Spleen (tissue), 11 donors: ENCODE measurements around the gene SLC6A13. TPM values are rescaled to one million over a fixed set of nuclear protein-coding genes. Genes with fewer than 3 reads are reported as not detected.
"Not testable (repeated sequence)": the region's sequence is repeated elsewhere in the genome, so short reads cannot be mapped to it uniquely, and the experiment has no call there.

ENCODE experiments used
- DNase-seq: peaks from one replicate; pipeline ENCODE4 v3.0.0-alpha.2; 2020
- H3K27ac ChIP-seq, 8 donors: fragments of 200-600 bp; sonication (generic) in 7 of 8; 1 replicate in 4 of 8; 2 replicates in 4 of 8; pipeline versions ENCODE4 v1.5.0 to v1.8.0; 2016 to 2021; ENCODE audit warnings: inconsistent platforms in 4 of 8, mild to moderate bottlenecking in 4 of 8, moderate library complexity in 1 of 8
- H3K27me3 ChIP-seq, 7 donors: fragments of 200-600 bp; sonication (generic) in 6 of 7; replicated peaks in 1 of 7; 1 replicate in 4 of 7; 2 replicates in 3 of 7; pipeline versions ENCODE4 v1.5.0 to v1.8.0; 2016 to 2021; ENCODE audit warnings: inconsistent platforms in 3 of 7, mild to moderate bottlenecking in 1 of 7
- H3K36me3 ChIP-seq, 6 donors: fragments of 200-600 bp; sonication (generic) in 5 of 6; 1 replicate in 4 of 6; 2 replicates in 2 of 6; pipeline versions ENCODE4 v1.5.0 to v1.8.0; 2016 to 2021; ENCODE audit warnings: inconsistent platforms in 2 of 6
- H3K4me1 ChIP-seq, 6 donors: fragments of 200-600 bp; sonication (generic) in 5 of 6; 1 replicate in 3 of 6; 2 replicates in 3 of 6; pipeline versions ENCODE4 v1.5.0 to v1.8.0; 2016 to 2021; ENCODE audit warnings: inconsistent platforms in 3 of 6
- H3K4me3 ChIP-seq, 8 donors: fragments of 200-600 bp; sonication (generic) in 7 of 8; 1 replicate in 4 of 8; 2 replicates in 4 of 8; pipeline versions ENCODE4 v1.5.0 to v1.8.0; 2016 to 2021; ENCODE audit warnings: inconsistent platforms in 4 of 8, mild to moderate bottlenecking in 4 of 8, moderate library complexity in 2 of 8
- H3K9me3 ChIP-seq, 8 donors: fragments of 200-600 bp; sonication (generic) in 7 of 8; 1 replicate in 4 of 8; 2 replicates in 4 of 8; pipeline versions ENCODE4 v1.5.0 to v1.8.0; 2016 to 2021; ENCODE audit warnings: inconsistent platforms in 4 of 8
- CTCF ChIP-seq, 11 experiments: fragments of 200-600 bp in 7 of 11; fragments of 450-650 bp in 4 of 11; sonication (generic) in 4 of 11; IDR thresholded peaks in 8 of 11; conservative IDR thresholded peaks in 3 of 11; 1 replicate in 7 of 11; 2 replicates in 4 of 11; pipeline versions ENCODE4 v1.4.0 to v1.8.0; 2016 to 2021; ENCODE audit warnings: antibody characterized with exemption in 11 of 11, inconsistent platforms in 4 of 11, mild to moderate bottlenecking in 1 of 11
- POLR2A ChIP-seq, 3 donors: fragments of 450-650 bp; IDR thresholded peaks; one replicate each; pipeline ENCODE4 v1.5.1; 2017; ENCODE audit warnings: antibody characterized with exemption in 3 of 3, mild to moderate bottlenecking in 1 of 3
- POLR2AphosphoS5 ChIP-seq, 3 donors: sonication (generic); formaldehyde crosslinking; IDR thresholded peaks; one replicate each; pipeline ENCODE4 v1.5.1; 2017; ENCODE audit warnings: antibody characterized with exemption in 3 of 3
- WGBS, 5 donors: extraction: QIAGEN DNeasy Blood & Tissue Kit in 3 of 5; methylation state at CpG; one replicate each; pipeline versions ENCODE4 v1.1.5 to v1.1.7; 2013 to 2018; 5-methylcytosine and 5-hydroxymethylcytosine counted together
- intact Hi-C: fragments of 100-400 bp; cut with DNase I; formaldehyde crosslinking; loops from one replicate; pipeline ENCODE4 v1.15.0; 2023; ENCODE audit warnings: low total_unique reads
- polyA plus RNA-seq, 3 donors: library from polyadenylated mRNA; stranded (reverse); fragments of 200-250 nt; gene quantifications; one replicate each; pipeline ENCODE4 v1.2.1, GENCODE V29; 2013
- total RNA-seq, 7 donors: library from RNA; depleted of rRNA in 3 of 7; stranded (reverse); fragments of >200 nt in 3 of 7; fragmentation: NEBNext Ultra II Directional in 4 of 7; extraction: Animal tissue kit (Norgen Biotek cat#: 25700) in 4 of 7; gene quantifications; one replicate each; pipeline versions ENCODE4 v1.1.0 to v1.2.1, GENCODE V29; 2016 to 2021
- donor health status: healthy with polysubstance abuse.
- donor health status: DM: no; HTN: no; CAD: no; lungs with moderate emphysema.
- donor health status: DM: no; HTN: no; CAD: no.
- donor health status: Bipolar disorder and iron deficiency.
- donor health status: healthy.
- donor health status: DM: no; HTN: no; CAD: no.
- donor health status: DM: yes; HTN: yes; CAD: no.

The SLC6A13 gene
- total and polyA plus RNA-seq, 10 donors = 0.22 to 1.7 (median 0.30) TPM; not detected in 5

- Histone ChIP-seq H3K4me1 (no peaks in the 10 kb centered on the region), H3K36me3 (no peaks in the 10 kb centered on the region), H3K27ac (no peak overlapping the region), H3K9me3 (peaks cover 4 to 36% (median 25%) of the 10 kb centered on the region in 8 donors), H3K27me3 (peaks cover 0 to 30% (median 0%) of the 10 kb centered on the region in 7 donors), H3K4me3 (no peak overlapping the region)
- TF ChIP-seq POLR2A (IDR thresholded peaks at IDR 0.05) (no peak), POLR2AphosphoS5 (IDR thresholded peaks at IDR 0.05) (no peak), CTCF (IDR thresholded peaks at IDR 0.05 in 8 of 11, conservative IDR thresholded peaks at IDR 0.05 in 3 of 11) (no peak)
- no peak for DNase-seq
- intact Hi-C loops = no loop called here
- WGBS, 5 donors = 65 to 86% (median 74%) methylated on average over 18 to 19 of the region's 19 CpGs
Measured at GRCh38 chr12:238736-239398, 23.8 kb downstream of the SLC6A13 start.

DNA sequence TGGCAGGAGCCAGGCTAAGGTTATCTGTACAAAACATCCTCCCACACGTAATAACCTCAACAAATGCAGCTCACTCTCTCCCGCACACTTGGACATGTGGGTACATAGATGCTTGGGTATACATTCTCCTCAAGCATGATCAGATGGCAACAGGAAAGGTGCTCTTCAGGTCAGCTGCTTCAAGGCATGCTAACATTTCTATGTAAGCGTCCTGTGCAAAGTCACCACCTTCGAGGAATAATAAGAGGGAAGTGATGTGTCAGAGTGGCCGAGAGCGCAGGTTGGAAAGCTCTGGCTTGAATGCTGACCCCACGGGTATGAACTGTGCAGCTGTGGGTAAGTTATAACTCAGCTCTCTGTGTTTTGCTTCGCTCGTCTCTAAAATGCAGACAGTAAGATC lies 24.5 kb downstream of the SLC6A13 start:
- 87 to 92% (median 90%) methylated on average over 9 of the region's 9 CpGs for WGBS, 5 donors
- no peak overlapping the region for H3K27ac ChIP-seq
- DNase-seq = no peak
- H3K4me3 ChIP-seq = no peak overlapping the region
- H3K9me3 ChIP-seq = peaks cover 4 to 36% (median 25%) of the 10 kb centered on the region in 8 donors
- no peaks in the 10 kb centered on the region for H3K36me3 ChIP-seq
- TF ChIP-seq POLR2A (IDR thresholded peaks at IDR 0.05) = no peak
- TF ChIP-seq POLR2AphosphoS5 (IDR thresholded peaks at IDR 0.05) = no peak
- no peak for TF ChIP-seq CTCF (IDR thresholded peaks at IDR 0.05 in 8 of 11, conservative IDR thresholded peaks at IDR 0.05 in 3 of 11)
- no peaks in the 10 kb centered on the region for H3K4me1 ChIP-seq
- intact Hi-C loops = no loop called here
- peaks cover 0 to 26% (median 0%) of the 10 kb centered on the region in 7 donors for H3K27me3 ChIP-seq

GRCh38 chr12:237026-237815 lies 25.4 kb downstream of the SLC6A13 start:
- TF ChIP-seq CTCF (IDR thresholded peaks at IDR 0.05 in 8 of 11, conservative IDR thresholded peaks at IDR 0.05 in 3 of 11) = no peak
- TF ChIP-seq POLR2A (IDR thresholded peaks at IDR 0.05) = no peak
- TF ChIP-seq POLR2AphosphoS5 (IDR thresholded peaks at IDR 0.05) = no peak
- WGBS, 5 donors = 85 to 92% (median 88%) methylated on average over 8 to 13 of the region's 13 CpGs

DNA sequence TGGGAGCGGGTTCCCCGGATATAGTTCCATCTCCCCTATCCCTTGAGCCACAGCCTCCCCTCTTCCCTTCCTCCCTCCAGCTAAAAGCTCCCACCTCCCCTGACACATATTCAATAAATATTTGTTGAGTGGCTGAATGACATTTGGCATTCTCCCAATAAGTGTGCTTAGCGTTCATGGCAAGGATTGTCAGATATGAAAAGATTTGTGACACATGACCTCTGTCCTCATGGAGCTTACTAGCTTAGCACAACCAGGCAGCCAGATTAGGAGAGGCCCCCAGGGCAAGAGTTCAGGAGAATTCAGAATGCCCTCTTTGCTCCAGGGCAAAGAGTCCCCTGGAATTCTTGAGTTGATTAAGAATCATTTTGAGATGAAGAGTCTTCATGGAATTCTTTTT lies 26.2 kb downstream of the SLC6A13 start:
- no peak overlapping the region for H3K4me3 ChIP-seq
- intact Hi-C loops = no loop called here
- TF ChIP-seq CTCF (IDR thresholded peaks at IDR 0.05 in 8 of 11, conservative IDR thresholded peaks at IDR 0.05 in 3 of 11) = no peak
- TF ChIP-seq POLR2A (IDR thresholded peaks at IDR 0.05) = no peak
- no peak for TF ChIP-seq POLR2AphosphoS5 (IDR thresholded peaks at IDR 0.05)
- no peak overlapping the region for H3K27ac ChIP-seq
- 85 to 93% (median 89%) methylated on average over 3 of the region's 3 CpGs for WGBS, 5 donors
- peaks cover 4 to 36% (median 25%) of the 10 kb centered on the region in 8 donors for H3K9me3 ChIP-seq
- H3K36me3 ChIP-seq = no peaks in the 10 kb centered on the region
- no peaks in the 10 kb centered on the region for H3K4me1 ChIP-seq
- no peak for DNase-seq
- peaks cover 0 to 17% (median 0%) of the 10 kb centered on the region in 7 donors for H3K27me3 ChIP-seq

More at GRCh38 chr12:237026-237815, 25.4 kb downstream of the SLC6A13 start:
- intact Hi-C loops = no loop called here
- peaks cover 4 to 36% (median 25%) of the 10 kb centered on the region in 8 donors for H3K9me3 ChIP-seq
- H3K4me1 ChIP-seq = no peaks in the 10 kb centered on the region
- no peak for DNase-seq
- no peak overlapping the region for H3K27ac ChIP-seq
- H3K36me3 ChIP-seq = no peaks in the 10 kb centered on the region
- peaks cover 0 to 17% (median 0%) of the 10 kb centered on the region in 7 donors for H3K27me3 ChIP-seq
- no peak overlapping the region for H3K4me3 ChIP-seq

GRCh38 chr12:235967-236366 lies 26.7 kb downstream of the SLC6A13 start:
- not testable (repeated sequence) for DNase-seq

More at GRCh38 chr12:235967-236366, 26.7 kb downstream of the SLC6A13 start:
- WGBS, 5 donors = 81 to 97% (median 82%) methylated on average over 4 of the region's 4 CpGs
- H3K27ac ChIP-seq, H3K4me3 ChIP-seq, H3K4me1 ChIP-seq, intact Hi-C loops, H3K36me3 ChIP-seq: not testable (repeated sequence)
- Histone ChIP-seq H3K9me3 (peaks cover 4 to 36% (median 25%) of the 10 kb centered on the region in 8 donors), H3K27me3 (peaks cover 0 to 17% (median 0%) of the 10 kb centered on the region in 7 donors)
